Epithelial cell of prostate (primary cell): ENCODE results near the gene ZRANB3.

Experiments used
- DNase-seq: peaks from one replicate; pipeline ENCODE4 v3.0.0-alpha.2; 2011; ENCODE audit warnings: low read depth, low spot score
- H3K27ac ChIP-seq: fragments of 450-650 bp; 2 replicates; pipeline ENCODE4 v1.5.1; 2017; ENCODE audit warnings: mild to moderate bottlenecking

The ZRANB3 gene

GRCh38 chr2:135189148-135189547 is 341.9 kb downstream of the ZRANB3 start:
- no peak overlapping the region for H3K27ac ChIP-seq
- DNase-seq, result no peak

GRCh38 chr2:135187270-135187669 is 343.7 kb downstream of the ZRANB3 start:
- no peak overlapping the region for H3K27ac ChIP-seq

GRCh38 chr2:135186054-135186453 is 345.0 kb downstream of the ZRANB3 start:
- no peak for DNase-seq
- H3K27ac ChIP-seq, result no peak overlapping the region

More at GRCh38 chr2:135187270-135187669, 343.7 kb downstream of the ZRANB3 start:
- DNase-seq, result no peak

DNA sequence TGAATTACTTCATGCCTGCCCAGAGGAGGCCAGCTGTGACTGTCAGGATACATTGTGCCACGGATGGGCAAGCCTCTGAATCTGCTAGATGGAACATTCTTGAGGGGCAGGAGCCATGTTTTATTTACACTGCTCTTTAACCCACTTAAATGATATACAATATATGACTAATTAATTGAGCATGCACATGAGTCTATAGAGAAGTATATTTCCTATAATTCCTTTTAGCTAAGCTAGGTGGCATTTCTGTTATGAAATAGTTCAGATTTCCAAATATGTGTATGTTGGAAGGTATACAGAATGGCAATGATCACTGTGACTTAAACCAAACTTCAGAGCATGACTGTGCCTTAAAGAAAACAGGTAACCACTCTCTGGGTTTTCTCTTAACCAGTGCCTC is 347.2 kb downstream of the ZRANB3 start:
- no peak for DNase-seq

GRCh38 chr2:135182601-135183000 is 348.4 kb downstream of the ZRANB3 start:
- H3K27ac ChIP-seq, result no peak overlapping the region
- no peak for DNase-seq

More for the DNA sequence above, 347.2 kb downstream of the ZRANB3 start:
- no peak overlapping the region for H3K27ac ChIP-seq

- no peak overlapping the region for H3K27ac ChIP-seq
- DNase-seq, result no peak
Observed at GRCh38 chr2:135182190-135182589, 348.8 kb downstream of the ZRANB3 start.

DNA sequence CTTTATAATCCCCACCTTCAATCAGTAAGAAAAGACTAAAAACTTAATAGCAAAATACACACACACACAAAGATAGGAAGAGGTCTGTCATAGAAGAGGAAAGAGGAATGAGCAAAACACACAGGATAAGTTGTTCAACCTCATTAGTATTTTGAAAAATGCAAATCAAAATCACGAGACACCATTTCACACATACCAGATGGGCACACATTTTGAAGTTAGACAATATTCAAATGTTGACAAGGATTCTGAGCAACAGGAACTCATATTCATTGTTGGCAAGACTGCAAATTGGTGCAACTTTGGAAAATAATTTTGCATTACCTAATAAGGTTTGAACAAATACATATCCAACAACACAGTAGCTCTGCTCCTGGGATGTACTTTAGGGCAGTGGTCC is 351.3 kb downstream of the ZRANB3 start:
- no peak overlapping the region for H3K27ac ChIP-seq
- no peak for DNase-seq

GRCh38 chr2:135175177-135175576 is 355.8 kb downstream of the ZRANB3 start:
- H3K27ac ChIP-seq, result no peak overlapping the region
- no peak for DNase-seq

GRCh38 chr2:135174810-135175093 is 356.3 kb downstream of the ZRANB3 start:
- H3K27ac ChIP-seq, result no peak overlapping the region

GRCh38 chr2:135174049-135174809 is 356.8 kb downstream of the ZRANB3 start:
- no peak for DNase-seq
- no peak overlapping the region for H3K27ac ChIP-seq

More at GRCh38 chr2:135174810-135175093, 356.3 kb downstream of the ZRANB3 start:
- no peak for DNase-seq

DNA sequence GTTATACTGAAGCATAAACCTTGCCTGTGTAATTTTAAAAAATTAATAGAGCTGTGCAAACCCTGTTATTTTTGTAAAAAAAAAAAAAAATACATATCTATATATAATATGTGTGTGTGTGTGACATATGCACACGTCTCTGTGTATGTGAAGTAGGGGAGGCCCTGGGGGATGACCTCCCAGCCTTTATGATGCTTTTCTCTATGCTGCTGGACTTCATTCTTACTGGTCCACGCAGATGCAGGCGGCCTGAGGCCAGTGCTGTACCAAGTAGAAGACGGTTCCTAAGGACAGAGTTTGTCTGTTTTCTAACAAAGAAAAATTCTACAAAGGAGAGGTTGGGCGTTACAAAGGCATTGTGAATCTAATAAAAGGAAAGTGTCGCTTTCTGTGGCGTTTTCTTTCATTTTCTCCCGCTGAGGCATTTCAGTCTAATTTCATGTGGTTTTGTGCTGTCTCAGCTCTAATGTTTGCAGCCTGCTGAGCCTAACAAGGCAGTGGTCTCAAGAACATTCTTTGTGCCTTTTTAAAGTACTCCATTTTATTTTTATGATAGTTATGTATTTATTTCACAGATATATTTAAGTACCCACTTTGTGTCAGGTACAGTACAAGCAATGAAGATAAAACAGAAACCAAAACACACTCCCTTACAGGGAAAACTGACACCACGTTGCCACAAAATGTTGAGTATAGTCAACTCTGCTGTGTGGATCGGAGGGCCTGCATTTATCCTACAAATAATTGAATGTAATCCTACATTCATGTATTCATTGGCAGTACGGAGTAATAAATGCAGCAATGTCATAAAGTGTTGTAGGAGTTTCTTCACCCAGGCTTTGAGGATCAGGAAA is 360.9 kb downstream of the ZRANB3 start:
- H3K27ac ChIP-seq, result no peak overlapping the region
- no peak for DNase-seq

DNA sequence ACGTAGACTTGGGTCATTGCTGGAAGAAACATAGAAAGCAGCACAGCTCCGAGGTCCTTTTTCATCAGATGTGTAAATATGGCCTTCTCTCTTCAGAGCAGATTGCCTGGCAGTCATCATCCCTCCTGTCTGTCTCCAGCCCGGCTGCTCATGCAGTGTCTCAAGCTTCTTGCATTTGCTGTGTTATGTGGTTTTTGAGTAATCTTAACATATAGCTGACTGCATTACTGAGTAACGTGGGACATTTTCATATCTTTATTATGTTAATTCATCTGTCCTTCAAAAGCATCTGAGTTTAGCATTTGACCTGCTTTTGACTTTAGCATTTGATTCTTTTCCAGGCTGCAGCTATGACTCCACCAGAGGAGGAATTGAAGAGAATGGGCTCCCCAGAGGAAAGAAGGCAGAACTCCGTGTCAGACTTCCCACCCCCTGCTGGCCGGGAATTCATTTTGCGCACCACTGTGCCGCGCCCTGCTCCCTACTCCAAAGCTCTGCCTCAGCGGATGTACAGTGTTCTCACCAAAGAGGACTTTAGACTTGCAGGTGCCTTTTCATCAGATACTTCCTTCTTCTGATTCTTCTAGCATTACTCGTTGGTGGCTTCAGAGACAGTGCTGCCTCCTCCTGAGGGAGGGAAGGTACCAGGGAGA is 362.7 kb downstream of the ZRANB3 start:
- no peak for DNase-seq
- no peak overlapping the region for H3K27ac ChIP-seq

- H3K27ac ChIP-seq, result no peak overlapping the region
- no peak for DNase-seq
Observed at GRCh38 chr2:135167273-135167672, 363.7 kb downstream of the ZRANB3 start.

DNA sequence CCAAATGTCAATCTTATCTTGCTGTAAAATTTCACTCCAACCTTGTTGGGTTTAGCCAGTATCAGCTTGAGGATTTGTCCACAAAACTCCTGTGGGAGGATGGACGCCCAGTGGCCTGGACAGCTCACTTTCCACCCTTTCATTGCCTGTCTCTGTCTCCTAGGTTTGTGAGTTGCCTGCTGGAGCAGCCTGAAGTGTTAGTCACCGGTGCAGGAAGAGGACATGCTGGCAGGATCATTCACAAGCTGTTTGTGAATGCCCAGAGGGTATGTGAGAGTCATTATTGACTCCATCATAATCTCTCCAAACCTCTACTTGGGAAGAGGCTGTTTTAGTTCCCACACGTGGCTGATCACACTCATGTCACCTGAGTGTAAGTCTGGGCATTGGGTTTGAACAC is 366.6 kb downstream of the ZRANB3 start:
- H3K27ac ChIP-seq, result peak overlapping the region; percentile 41
- DNase-seq, result peak; percentile 91

GRCh38 chr2:135163901-135164300 is 367.1 kb downstream of the ZRANB3 start:
- no peak for DNase-seq
- H3K27ac ChIP-seq, result peak overlapping the region; percentile 41

DNA sequence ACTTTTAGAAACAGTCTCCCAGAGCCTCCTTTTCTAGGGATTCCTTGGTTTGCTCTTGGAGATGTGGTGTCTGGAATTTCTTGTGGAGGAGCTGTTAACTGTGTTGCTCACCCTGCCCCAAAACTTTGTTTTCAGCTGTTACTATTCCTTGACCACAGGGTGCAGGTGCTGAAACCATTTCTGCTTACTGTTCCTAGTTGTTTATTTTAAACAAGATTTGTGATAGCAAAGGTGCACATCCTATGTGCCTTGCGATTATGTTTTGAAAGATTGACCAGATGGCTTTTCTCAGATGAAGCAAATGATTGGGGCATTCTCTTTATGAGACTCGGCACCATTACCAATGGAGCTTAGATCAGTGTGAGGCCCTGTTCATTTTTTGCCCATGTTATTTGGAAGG is 367.7 kb downstream of the ZRANB3 start:
- H3K27ac ChIP-seq, result peak overlapping the region; percentile 41
- DNase-seq, result no peak

- H3K27ac ChIP-seq, result peak overlapping the region; percentile 0
- no peak for DNase-seq
Observed at GRCh38 chr2:135162786-135163185, 368.2 kb downstream of the ZRANB3 start.

DNA sequence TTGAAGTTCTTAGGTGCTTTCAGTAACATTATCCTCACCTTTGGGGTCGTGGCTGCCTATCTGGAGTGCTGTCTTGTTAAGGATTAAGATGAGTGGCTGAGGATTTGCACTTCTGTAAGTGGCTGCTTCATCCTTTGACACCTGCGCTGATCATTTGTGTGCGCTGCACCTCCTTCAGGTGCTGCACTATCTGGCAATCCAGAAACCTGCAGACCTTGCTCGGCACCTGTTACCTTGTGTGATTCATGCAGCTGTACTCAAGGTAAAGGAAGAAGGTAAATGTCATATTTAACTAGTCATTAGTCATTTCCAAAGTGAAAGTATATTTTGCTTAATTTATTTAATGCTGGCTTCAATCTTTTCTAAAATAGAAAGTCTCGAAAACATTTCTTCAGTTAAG is 368.6 kb downstream of the ZRANB3 start:
- H3K27ac ChIP-seq, result peak overlapping the region; percentile 0
- peak; percentile 40 for DNase-seq

DNA sequence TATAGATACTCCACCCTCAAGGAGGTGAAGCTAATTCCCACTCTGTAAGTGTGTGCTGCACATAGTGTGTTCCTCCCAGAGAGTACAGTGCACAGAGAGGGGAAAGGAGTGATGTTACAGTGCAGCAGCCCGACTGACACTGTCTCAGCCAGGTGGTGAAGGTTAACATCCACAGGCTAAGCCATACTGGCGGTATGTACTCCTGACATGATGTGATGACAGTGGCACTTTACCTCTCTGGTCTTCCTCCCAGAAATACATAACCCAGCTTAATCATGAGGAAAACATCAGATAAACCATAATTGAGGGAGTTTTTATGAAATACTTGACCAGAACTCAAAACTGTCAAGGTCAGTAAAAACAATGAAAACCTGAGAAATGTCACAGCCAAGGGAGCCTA is 371.8 kb downstream of the ZRANB3 start:
- no peak overlapping the region for H3K27ac ChIP-seq
- no peak for DNase-seq

- H3K27ac ChIP-seq, result no peak overlapping the region
- DNase-seq, result no peak
Observed at GRCh38 chr2:135157856-135158255, 373.2 kb downstream of the ZRANB3 start.

GRCh38 chr2:135154962-135155361 is 376.1 kb downstream of the ZRANB3 start:
- DNase-seq, result no peak
- no peak overlapping the region for H3K27ac ChIP-seq
